Spleen (tissue), 11 donors: ENCODE measurements around the gene CACNA2D3. TPM values are rescaled to one million over a fixed set of nuclear protein-coding genes. Genes with fewer than 3 reads are reported as not detected.

Source experiments
- DNase-seq: peaks from one replicate; pipeline ENCODE4 v3.0.0-alpha.2; 2020
- H3K27ac ChIP-seq, 8 donors: fragments of 200-600 bp; sonication (generic) in 7 of 8; 1 replicate in 4 of 8; 2 replicates in 4 of 8; pipeline versions ENCODE4 v1.5.0 to v1.8.0; 2016 to 2021; ENCODE audit warnings: inconsistent platforms in 4 of 8, mild to moderate bottlenecking in 4 of 8, moderate library complexity in 1 of 8
- H3K27me3 ChIP-seq, 7 donors: fragments of 200-600 bp; sonication (generic) in 6 of 7; replicated peaks in 1 of 7; 1 replicate in 4 of 7; 2 replicates in 3 of 7; pipeline versions ENCODE4 v1.5.0 to v1.8.0; 2016 to 2021; ENCODE audit warnings: inconsistent platforms in 3 of 7, mild to moderate bottlenecking in 1 of 7
- H3K36me3 ChIP-seq, 6 donors: fragments of 200-600 bp; sonication (generic) in 5 of 6; 1 replicate in 4 of 6; 2 replicates in 2 of 6; pipeline versions ENCODE4 v1.5.0 to v1.8.0; 2016 to 2021; ENCODE audit warnings: inconsistent platforms in 2 of 6
- H3K4me1 ChIP-seq, 6 donors: fragments of 200-600 bp; sonication (generic) in 5 of 6; 1 replicate in 3 of 6; 2 replicates in 3 of 6; pipeline versions ENCODE4 v1.5.0 to v1.8.0; 2016 to 2021; ENCODE audit warnings: inconsistent platforms in 3 of 6
- H3K4me3 ChIP-seq, 8 donors: fragments of 200-600 bp; sonication (generic) in 7 of 8; 1 replicate in 4 of 8; 2 replicates in 4 of 8; pipeline versions ENCODE4 v1.5.0 to v1.8.0; 2016 to 2021; ENCODE audit warnings: inconsistent platforms in 4 of 8, mild to moderate bottlenecking in 4 of 8, moderate library complexity in 2 of 8
- H3K9me3 ChIP-seq, 8 donors: fragments of 200-600 bp; sonication (generic) in 7 of 8; 1 replicate in 4 of 8; 2 replicates in 4 of 8; pipeline versions ENCODE4 v1.5.0 to v1.8.0; 2016 to 2021; ENCODE audit warnings: inconsistent platforms in 4 of 8
- POLR2A ChIP-seq, 3 donors: fragments of 450-650 bp; IDR thresholded peaks; one replicate each; pipeline ENCODE4 v1.5.1; 2017; ENCODE audit warnings: antibody characterized with exemption in 3 of 3, mild to moderate bottlenecking in 1 of 3
- POLR2AphosphoS5 ChIP-seq, 3 donors: sonication (generic); formaldehyde crosslinking; IDR thresholded peaks; one replicate each; pipeline ENCODE4 v1.5.1; 2017; ENCODE audit warnings: antibody characterized with exemption in 3 of 3
- WGBS, 5 donors: extraction: QIAGEN DNeasy Blood & Tissue Kit in 3 of 5; methylation state at CpG; one replicate each; pipeline versions ENCODE4 v1.1.5 to v1.1.7; 2013 to 2018; 5-methylcytosine and 5-hydroxymethylcytosine counted together
- intact Hi-C: fragments of 100-400 bp; cut with DNase I; formaldehyde crosslinking; loops from one replicate; pipeline ENCODE4 v1.15.0; 2023; ENCODE audit warnings: low total_unique reads
- polyA plus RNA-seq, 3 donors: library from polyadenylated mRNA; stranded (reverse); fragments of 200-250 nt; gene quantifications; one replicate each; pipeline ENCODE4 v1.2.1, GENCODE V29; 2013
- total RNA-seq, 7 donors: library from RNA; depleted of rRNA in 3 of 7; stranded (reverse); fragments of >200 nt in 3 of 7; fragmentation: NEBNext Ultra II Directional in 4 of 7; extraction: Animal tissue kit (Norgen Biotek cat#: 25700) in 4 of 7; gene quantifications; one replicate each; pipeline versions ENCODE4 v1.1.0 to v1.2.1, GENCODE V29; 2016 to 2021
- TF ChIP-seq, protein P1 (sequence below), 11 experiments: fragments of 200-600 bp in 7 of 11; fragments of 450-650 bp in 4 of 11; sonication (generic) in 4 of 11; IDR thresholded peaks in 8 of 11; conservative IDR thresholded peaks in 3 of 11; 1 replicate in 7 of 11; 2 replicates in 4 of 11; pipeline versions ENCODE4 v1.4.0 to v1.8.0; 2016 to 2021; ENCODE audit warnings: antibody characterized with exemption in 11 of 11, inconsistent platforms in 4 of 11, mild to moderate bottlenecking in 1 of 11
- donor health status: healthy with polysubstance abuse.
- donor health status: DM: no; HTN: no; CAD: no; lungs with moderate emphysema.
- donor health status: DM: no; HTN: no; CAD: no.
- donor health status: Bipolar disorder and iron deficiency.
- donor health status: healthy.
- donor health status: DM: no; HTN: no; CAD: no.
- donor health status: DM: yes; HTN: yes; CAD: no.

Gene CACNA2D3
- total and polyA plus RNA-seq, 10 donors = 0.83 to 4.9 (median 2.9) TPM

DNA sequence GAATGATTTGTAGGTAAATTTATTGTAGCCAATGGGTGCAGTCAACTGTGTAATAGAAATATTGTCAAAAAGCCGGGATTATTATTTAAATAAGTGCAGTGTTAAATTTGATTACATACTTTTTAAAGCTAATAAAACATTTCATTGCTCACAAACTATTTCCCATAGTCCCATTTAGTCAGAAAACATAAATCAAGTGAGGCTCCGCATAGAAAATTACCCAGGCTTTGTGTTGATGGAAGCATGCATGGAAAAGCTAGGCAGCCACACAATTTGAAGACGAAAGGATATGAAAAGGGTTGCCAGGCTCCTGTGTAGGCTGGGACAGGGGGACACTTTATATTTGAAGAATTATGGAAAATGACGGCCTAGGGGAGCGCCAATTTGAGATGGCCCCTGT, 723.2 kb downstream of the CACNA2D3 start:
- H3K27me3 ChIP-seq = no peaks in the 10 kb centered on the region
- H3K4me3 ChIP-seq = no peak overlapping the region
- no peaks in the 10 kb centered on the region for H3K36me3 ChIP-seq
- no peak for DNase-seq
- H3K9me3 ChIP-seq = no peaks in the 10 kb centered on the region
- WGBS, 5 donors = 83 to 97% (median 90%) methylated on average over 5 of the region's 5 CpGs
- TF ChIP-seq, protein P1, sequence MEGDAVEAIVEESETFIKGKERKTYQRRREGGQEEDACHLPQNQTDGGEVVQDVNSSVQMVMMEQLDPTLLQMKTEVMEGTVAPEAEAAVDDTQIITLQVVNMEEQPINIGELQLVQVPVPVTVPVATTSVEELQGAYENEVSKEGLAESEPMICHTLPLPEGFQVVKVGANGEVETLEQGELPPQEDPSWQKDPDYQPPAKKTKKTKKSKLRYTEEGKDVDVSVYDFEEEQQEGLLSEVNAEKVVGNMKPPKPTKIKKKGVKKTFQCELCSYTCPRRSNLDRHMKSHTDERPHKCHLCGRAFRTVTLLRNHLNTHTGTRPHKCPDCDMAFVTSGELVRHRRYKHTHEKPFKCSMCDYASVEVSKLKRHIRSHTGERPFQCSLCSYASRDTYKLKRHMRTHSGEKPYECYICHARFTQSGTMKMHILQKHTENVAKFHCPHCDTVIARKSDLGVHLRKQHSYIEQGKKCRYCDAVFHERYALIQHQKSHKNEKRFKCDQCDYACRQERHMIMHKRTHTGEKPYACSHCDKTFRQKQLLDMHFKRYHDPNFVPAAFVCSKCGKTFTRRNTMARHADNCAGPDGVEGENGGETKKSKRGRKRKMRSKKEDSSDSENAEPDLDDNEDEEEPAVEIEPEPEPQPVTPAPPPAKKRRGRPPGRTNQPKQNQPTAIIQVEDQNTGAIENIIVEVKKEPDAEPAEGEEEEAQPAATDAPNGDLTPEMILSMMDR (IDR thresholded peaks at IDR 0.05 in 8 of 11, conservative IDR thresholded peaks at IDR 0.05 in 3 of 11) = no peak
- TF ChIP-seq POLR2AphosphoS5 (IDR thresholded peaks at IDR 0.05) = no peak
- no peak for TF ChIP-seq POLR2A (IDR thresholded peaks at IDR 0.05)
- no peaks in the 10 kb centered on the region for H3K4me1 ChIP-seq
- intact Hi-C loops = no loop called here
- no peak overlapping the region for H3K27ac ChIP-seq

- DNase-seq = no peak
- Histone ChIP-seq H3K27me3 (no peaks in the 10 kb centered on the region), H3K27ac (no peak overlapping the region), H3K9me3 (no peaks in the 10 kb centered on the region), H3K4me3 (no peak overlapping the region), H3K36me3 (no peaks in the 10 kb centered on the region), H3K4me1 (no peaks in the 10 kb centered on the region)
- TF ChIP-seq, protein P1 (IDR thresholded peaks at IDR 0.05 in 8 of 11, conservative IDR thresholded peaks at IDR 0.05 in 3 of 11) = no peak
- TF ChIP-seq POLR2A (IDR thresholded peaks at IDR 0.05) = no peak
- TF ChIP-seq POLR2AphosphoS5 (IDR thresholded peaks at IDR 0.05) = no peak
- intact Hi-C loops = no loop called here
- WGBS, 5 donors = 35 to 48% (median 40%) methylated on average over 4 of the region's 4 CpGs
Observed at GRCh38 chr3:54846119-54846518, 723.8 kb downstream of the CACNA2D3 start.

DNA sequence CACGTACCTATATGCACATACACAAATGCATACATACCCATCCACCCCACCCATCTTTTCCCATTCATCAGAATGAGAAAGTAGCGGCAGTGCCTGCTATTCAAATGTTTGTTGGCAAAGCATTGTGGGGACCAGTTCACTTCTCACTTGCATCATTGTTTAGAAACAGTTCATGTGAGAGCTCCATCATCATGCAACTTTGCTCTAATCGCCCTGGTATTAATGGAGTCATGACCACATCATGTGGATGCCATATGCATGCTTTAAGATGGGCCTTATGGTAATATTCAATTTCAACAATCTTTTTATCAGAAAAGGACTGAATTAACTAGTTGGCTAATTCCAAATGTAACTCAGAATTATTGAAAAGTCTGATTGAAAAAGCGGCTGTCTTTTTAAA, 725.0 kb downstream of the CACNA2D3 start:
- no peaks in the 10 kb centered on the region for H3K27me3 ChIP-seq
- 84 to 93% (median 89%) methylated on average over 4 of the region's 4 CpGs for WGBS, 5 donors
- H3K9me3 ChIP-seq = no peaks in the 10 kb centered on the region
- H3K36me3 ChIP-seq = no peaks in the 10 kb centered on the region
- intact Hi-C loops = no loop called here
- no peak for DNase-seq
- TF ChIP-seq POLR2AphosphoS5 (IDR thresholded peaks at IDR 0.05) = no peak
- TF ChIP-seq, protein P1 (IDR thresholded peaks at IDR 0.05 in 8 of 11, conservative IDR thresholded peaks at IDR 0.05 in 3 of 11) = no peak
- TF ChIP-seq POLR2A (IDR thresholded peaks at IDR 0.05) = no peak
- H3K27ac ChIP-seq = no peak overlapping the region
- no peaks in the 10 kb centered on the region for H3K4me1 ChIP-seq
- H3K4me3 ChIP-seq = no peak overlapping the region

DNA sequence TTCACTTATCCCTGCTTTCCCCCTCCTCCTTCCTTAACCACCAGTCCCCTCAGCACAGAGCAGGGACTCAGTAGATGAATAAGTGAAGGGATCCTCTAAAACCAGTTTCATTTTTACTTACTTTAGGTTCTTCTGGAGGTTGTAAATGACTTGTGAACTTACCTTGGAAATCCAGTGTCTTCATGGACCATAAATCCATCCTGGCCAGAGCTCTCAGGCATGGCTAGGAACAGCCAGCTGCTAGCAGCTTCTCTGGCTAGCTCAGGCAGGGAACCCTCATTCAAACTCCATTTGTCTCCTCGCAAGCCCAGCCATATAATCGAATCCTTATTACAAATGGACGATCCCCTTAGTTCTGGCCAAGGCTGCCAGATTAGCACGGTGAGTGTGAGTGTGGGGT, 727.0 kb downstream of the CACNA2D3 start:
- no peaks in the 10 kb centered on the region for H3K27me3 ChIP-seq

More for the DNA sequence above, 727.0 kb downstream of the CACNA2D3 start:
- DNase-seq = no peak
- H3K4me1 ChIP-seq = no peaks in the 10 kb centered on the region
- H3K36me3 ChIP-seq = no peaks in the 10 kb centered on the region
- 78 to 93% (median 85%) methylated on average over 4 of the region's 4 CpGs for WGBS, 5 donors
- no peak for TF ChIP-seq POLR2AphosphoS5 (IDR thresholded peaks at IDR 0.05)
- TF ChIP-seq, protein P1 (IDR thresholded peaks at IDR 0.05 in 8 of 11, conservative IDR thresholded peaks at IDR 0.05 in 3 of 11) = no peak
- TF ChIP-seq POLR2A (IDR thresholded peaks at IDR 0.05) = no peak
- intact Hi-C loops = no loop called here
- no peaks in the 10 kb centered on the region for H3K9me3 ChIP-seq
- H3K27ac ChIP-seq = no peak overlapping the region
- H3K4me3 ChIP-seq = no peak overlapping the region
